Dedifferentiated amniotic fluid mesenchymal stem cell (primary cell): Measurements from ENCODE around the gene ATP6AP1.

Experiments
- DNase-seq: peaks from one replicate; pipeline ENCODE4 v3.0.0-alpha.2; 2016; ENCODE audit errors: extremely low spot score

The ATP6AP1 gene

DNA sequence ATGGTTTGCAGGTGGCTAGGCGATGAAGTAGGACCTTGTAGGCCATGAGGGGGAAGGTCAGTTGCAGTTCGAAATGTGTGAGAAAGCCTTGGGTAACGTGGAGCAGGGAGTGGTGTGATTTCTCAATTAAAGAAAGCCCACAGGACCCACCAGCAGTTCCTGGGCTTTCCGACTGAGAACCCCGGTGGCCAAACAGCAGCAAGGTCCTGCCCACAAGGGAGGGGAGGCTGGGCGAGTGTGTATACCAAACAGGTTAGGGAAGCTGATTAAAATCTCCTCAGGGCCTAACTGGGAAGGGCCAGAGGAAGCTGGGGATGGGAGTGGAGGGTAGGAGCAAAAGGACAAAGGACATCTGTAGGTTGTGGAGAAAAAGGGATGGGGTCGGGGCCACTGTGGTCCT is 2.4 kb downstream of the ATP6AP1 start:
- no peak for DNase-seq

DNA sequence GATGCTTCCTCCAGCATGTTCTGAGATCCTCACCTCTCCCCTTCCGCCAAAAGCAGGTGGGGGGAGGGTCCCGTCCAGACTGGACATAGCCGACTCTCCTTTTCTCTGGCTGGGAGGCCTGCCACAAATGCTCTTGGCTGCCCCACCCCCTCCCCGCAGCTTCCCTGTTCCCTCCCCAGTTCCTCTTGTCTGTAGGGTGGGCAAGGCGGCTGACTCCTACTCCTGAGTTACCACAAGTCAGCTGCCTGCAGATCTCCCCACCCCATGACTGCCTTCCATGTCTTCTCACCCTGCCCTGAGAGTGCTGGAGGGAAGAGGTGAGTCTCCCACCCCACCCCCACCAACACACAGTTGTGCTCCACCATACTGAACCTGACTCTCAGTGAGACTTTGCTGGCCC is 2.9 kb downstream of the ATP6AP1 start:
- no peak for DNase-seq

DNA sequence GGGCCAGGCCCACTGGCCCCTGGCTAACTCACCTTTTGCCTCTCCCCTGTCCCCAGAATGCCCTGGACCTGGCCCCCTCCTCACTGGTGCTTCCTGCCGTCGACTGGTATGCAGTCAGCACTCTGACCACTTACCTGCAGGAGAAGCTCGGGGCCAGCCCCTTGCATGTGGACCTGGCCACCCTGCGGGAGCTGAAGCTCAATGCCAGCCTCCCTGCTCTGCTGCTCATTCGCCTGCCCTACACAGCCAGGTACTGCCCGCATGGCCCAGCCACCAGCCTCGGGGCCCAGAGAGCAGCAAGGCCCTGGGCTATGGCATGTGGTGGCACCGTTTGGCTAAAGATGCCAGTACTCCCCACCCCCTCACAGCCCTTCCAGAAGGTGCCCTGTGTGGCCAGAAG is 3.7 kb downstream of the ATP6AP1 start:
- DNase-seq = no peak

DNA sequence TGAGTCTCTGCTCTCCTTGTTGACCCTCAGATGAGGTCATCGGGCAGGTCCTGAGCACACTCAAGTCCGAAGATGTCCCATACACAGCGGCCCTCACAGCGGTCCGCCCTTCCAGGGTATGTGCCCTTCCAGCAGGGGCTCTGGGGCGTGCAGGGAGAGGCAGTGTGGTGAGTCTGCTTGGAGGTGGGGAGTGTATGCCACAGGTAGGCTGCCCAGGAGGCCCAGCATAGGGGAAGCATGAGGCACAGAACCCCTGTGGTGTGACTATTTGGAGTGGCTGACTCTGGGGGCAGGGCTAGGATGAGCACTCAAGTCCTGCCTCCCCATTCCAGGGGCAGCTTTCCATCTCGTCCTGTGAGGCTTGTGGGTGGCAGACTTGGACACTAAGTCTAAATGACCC is 5.1 kb downstream of the ATP6AP1 start:
- DNase-seq = no peak

DNA sequence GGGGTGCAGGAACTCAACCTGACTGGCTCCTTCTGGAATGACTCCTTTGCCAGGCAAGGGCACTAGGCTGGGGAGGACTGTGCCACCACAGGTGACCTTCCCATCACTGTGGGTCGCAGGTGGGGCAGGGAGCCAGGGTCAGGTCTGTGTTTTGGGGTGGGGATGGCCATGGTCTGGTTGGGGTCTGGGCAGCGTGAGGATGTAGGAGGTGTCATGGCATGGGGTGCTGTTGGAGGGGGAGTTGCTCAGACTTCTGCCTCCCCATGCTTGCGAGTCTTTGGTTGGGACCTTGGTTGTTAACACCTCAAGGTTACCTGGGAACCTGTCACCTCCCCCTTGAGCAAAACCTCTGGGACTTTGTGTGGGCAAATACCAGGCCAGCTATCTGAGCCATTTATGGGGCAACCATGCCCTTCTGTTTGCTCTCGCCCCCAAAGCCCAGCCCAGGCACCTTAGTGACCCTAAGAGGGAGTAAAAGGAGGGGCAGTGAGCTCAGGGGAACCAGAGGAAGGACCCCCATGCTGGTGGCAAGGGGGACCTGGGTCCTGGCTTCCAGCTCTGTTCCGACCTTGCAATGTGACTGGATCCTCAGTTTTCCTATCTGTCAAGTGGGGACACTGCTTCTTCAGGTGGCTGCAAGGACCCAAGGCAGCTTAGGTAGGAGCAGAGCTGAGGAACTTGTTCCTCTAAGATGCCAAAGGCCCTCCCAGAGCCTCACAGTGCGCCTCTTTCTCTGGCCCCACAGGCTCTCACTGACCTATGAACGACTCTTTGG is 6.1 kb downstream of the ATP6AP1 start:
- DNase-seq = no peak

DNA sequence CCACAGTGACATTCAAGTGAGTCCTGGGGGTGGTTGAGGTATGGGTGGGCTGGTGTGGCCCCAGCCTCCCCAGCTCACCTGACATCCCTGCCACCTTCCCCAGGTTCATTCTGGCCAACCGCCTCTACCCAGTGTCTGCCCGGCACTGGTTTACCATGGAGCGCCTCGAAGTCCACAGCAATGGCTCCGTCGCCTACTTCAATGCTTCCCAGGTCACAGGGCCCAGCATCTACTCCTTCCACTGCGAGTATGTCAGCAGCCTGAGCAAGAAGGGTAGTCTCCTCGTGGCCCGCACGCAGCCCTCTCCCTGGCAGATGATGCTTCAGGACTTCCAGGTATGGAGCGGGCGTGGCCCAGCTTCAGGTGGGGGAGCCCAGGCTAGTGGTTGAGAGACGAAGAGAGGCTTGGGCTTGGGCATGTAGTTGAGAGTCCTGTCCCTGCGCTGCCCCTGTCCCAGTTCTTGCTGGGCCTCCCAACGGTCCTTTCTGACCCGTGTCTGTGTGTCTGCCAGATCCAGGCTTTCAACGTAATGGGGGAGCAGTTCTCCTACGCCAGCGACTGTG is 6.8 kb downstream of the ATP6AP1 start:
- DNase-seq = no peak

DNA sequence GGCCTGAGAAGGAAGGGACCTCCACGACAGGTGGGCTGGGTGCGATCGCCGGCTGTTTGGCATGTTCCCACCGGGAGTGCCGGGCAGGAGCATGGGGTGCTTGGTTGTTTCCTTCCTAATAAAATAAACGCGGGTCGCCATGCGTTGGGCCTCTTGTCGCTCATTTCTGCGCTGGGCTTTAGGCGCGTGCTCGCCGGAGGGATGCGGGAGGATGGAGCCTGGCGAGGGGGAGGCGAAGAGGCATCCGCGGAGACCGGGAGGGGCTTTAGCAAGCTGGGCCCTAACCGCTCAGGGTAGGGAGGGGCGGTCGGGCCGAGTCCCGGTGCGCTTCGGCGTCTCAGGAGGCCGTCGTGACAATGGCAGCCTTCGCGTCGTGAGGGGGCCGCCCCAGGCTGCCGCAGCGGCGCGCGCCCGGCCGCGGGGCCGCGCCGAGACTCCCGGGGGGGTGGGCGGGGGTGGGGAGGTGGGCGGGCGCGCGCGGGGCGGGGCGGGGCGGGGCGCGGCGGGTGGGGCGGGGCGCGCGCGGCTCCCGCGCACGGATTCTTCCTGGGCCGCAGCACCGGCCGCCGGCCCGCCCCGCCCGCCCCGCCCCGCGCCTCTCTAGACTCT is 8.0 kb downstream of the ATP6AP1 start:
- DNase-seq = no peak

DNA sequence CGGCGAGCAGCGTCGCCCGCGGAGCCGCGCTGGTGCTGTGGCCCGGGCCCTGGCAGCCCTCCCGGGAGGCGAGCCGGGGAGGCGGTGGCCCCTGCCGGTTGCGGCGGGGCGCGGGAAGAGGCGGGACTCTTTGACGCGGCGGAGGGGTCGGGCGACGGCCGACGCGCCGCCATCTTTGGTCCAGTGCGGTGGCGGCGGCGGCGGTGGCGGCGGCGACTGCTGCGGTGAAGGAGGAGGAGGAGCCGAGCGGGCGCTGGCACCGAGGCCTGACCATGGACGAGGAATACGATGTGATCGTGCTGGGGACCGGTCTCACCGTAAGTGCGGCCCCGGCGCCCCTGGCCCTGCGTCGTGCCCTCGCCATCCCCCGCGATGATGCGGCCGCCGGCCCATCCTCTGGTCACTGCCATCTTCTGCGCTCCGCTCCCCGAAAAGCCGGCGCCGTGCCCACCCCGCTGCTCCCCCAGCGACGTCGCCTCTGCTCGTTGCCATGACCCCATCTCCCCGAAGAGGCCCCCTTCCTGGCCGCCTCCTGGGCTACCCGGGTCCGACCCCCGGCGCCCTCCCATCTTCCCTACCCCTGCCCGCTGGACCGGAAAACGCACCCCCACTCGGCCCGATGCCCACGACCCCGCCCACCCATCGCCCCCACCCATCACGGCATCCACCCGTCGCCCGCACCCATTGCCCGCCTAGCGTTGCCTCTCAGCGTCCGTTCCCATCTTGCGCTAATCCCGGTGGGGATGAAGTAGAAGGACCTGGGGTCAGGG is 8.7 kb downstream of the ATP6AP1 start, which contains the start of gene GDI1:
GDI1 (plus strand) TSS at position 172 of the 770 bp plus-strand sequence; CDS start at position 273, 101 bp downstream.
- no peak for DNase-seq

DNA sequence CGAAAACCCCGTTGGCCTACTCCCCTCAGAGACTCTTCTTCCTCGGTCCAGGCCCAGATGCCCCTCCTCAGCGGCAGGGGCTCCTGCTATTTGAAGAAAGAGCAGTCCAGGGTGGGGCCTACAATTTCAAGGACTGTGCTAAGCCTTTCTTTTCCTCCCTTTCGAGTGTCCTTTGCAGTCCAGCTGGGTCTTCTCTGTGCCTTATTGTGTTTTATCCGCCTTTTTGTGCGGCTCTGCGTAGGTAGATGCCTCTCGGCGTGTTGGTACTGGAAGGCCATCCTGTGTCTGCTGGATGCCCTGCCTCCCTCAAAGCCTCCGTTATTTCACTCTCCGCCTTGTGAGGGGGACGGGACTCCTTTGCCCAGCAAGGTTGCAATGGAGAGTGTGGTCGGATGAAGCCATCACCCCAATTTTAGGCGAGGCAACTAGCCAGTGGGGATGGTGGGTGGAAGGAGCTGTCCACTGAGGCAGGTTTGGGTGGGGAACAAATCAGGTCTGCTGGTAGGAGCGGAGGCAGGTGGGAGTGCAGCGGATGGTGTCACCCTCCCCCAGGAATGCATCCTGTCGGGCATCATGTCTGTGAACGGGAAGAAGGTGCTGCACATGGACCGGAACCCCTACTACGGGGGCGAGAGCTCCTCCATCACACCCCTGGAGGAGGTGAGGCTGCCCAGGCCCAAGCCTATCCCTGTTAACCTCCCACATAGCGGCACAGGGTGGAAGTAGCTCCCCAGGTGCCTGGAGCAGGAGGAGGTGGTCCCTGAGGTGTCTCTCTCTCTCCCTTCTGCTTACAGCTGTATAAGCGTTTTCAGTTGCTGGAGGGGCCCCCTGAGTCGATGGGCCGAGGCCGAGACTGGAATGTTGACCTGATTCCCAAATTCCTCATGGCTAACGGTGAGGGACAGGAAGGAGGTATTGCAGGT is 9.8 kb downstream of the ATP6AP1 start:
- DNase-seq = no peak

DNA sequence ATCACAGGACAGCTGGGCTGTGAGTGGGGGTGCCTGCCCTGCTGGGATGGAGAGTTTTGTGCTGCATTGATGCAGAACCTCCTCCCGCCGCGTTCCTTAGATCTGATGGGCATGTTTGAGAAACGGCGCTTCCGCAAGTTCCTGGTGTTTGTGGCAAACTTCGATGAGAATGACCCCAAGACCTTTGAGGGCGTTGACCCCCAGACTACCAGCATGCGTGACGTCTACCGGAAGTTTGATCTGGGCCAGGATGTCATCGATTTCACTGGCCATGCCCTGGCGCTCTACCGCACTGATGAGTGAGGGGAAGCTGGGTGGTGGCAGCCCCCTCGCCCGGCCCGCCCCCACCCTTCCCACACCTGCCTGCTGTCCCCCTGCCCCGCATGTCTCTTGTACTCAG is 11.4 kb downstream of the ATP6AP1 start:
- no peak for DNase-seq

DNA sequence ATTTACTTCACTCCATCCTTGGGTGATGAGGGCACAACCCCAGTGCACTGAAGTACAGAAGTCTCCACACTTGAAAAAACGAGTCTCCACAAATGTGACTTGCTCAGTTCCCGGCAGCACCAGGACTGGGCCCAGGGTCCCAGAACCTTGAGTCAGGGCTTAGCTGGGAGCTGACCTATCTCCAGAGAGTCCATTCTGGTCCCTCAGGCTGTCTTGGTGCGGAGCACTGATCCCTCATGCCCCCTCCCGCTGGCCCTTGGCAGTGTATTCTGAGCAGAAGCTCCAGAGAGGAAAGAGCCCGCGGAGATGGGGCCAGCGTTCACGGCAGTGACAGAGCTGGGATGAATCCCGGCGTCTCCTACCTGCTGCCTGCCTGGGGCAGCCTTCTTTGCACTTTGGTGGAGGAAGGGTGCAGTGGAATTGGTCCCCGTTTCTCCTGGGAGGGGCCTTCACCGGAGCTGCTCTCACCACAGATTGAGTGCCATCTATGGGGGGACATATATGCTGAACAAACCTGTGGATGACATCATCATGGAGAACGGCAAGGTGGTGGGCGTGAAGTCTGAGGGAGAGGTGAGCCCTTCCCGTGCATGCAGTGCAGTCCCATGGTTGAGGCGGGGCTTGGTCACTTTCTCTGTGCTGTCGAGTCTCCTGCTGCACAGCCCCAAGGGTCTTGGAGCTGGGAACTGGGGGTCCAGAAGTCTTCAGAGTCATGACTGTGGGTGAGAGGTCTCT is 12.3 kb downstream of the ATP6AP1 start:
- DNase-seq = no peak

DNA sequence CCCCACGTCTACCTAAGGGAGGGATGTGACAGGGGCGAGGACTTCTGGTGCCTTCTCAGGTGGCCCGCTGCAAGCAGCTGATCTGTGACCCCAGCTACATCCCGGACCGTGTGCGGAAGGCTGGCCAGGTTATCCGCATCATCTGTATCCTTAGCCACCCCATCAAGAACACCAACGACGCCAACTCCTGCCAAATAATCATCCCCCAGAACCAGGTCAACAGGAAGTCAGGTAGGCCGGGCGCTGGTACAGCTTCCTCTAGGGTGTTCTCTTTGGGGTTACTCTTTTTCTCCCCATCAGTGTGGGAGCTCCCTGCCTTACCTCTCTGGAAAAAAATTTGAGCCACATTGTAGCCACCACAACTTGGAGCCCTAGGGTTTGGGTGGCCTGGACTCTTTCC is 13.1 kb downstream of the ATP6AP1 start:
- DNase-seq = no peak

DNA sequence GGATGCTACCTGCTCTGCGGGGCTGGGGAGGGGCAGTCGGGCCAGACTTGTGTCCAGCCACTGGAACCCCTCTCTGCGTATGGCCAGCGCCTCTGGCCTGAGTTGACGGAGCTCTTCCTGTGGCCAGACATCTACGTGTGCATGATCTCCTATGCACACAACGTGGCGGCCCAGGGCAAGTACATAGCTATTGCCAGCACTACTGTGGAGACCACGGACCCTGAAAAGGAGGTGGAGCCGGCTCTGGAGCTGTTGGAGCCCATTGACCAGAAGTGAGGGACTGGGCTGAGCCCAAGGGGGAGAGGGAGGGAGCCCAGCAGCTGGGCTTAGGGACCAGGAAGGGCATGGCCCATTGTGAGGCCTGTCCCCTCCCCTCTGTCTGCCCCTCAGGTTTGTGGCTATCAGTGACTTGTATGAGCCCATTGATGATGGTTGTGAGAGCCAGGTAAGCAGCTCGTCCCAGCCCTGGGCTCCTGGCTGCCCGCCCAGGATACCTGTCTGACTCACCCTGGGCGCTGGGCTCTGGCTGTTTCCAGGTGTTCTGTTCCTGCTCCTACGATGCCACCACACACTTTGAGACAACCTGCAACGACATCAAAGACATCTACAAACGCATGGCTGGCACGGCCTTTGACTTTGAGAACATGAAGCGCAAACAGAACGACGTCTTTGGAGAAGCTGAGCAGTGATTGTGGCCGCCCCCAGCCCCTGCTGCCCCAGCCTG is 13.7 kb downstream of the ATP6AP1 start:
- no peak for DNase-seq

DNA sequence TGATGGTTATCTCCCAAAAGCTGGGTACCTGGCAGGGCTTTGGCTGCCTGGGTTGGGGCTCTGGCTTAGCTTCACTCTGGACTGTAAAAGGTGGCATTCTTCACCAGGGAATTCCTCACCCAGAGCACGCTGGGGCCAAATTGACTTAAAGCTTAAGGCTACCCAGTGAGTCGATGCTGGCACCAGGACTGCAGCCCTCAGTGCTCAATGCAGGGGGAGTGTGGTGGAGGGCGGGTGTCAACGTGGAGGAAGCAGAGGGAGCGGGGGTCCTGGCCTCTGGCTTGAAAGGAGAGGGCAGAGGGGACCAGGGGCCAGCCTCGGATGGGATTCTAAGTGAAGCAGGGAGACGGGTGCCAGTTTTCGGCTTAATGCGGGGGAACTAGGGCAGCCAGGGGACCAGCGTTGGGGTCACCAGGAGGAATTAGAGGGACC is 15.0 kb downstream of the ATP6AP1 start:
- no peak for DNase-seq

DNA sequence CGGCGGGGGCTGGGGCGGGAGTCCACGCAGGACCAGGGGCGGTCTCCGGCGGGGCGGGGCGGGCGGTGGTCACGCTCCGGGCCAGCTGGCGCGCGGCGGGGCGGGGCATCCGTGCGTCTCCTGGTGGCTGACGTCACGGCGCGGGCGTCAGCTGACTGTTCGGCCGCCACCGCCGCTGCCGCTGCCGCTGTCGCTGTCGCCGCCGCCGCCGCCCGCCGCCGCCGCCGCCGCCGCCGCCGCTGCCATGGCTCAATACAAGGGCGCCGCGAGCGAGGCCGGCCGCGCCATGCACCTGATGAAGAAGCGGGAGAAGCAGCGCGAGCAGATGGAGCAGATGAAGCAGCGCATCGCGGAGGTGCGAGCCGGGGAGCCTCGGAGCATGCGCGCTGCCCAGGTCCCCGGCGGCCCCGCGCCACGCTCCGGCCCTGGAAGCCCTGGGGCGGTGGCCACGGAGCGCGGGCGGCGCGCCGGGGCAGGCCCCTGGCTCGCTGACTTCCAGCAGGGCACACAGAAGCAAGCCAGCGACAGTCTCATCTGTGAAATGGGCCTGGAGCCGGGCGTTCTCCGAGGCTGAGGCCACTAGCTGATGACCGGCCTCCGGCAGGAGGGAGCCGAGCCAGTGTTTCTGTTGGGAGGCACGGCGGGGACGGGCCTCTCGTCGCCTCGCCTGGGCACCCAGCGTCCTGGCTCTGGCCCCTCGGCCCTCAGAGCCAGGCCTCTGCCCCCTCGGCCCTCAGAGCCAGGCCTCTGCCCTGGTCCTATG is 15.7 kb downstream of the ATP6AP1 start, which contains the start of gene FAM50A:
FAM50A (plus strand) TSS at position 150 of the 763 bp plus-strand sequence; CDS start at position 245, 95 bp downstream.
- DNase-seq = peak; percentile 30

DNA sequence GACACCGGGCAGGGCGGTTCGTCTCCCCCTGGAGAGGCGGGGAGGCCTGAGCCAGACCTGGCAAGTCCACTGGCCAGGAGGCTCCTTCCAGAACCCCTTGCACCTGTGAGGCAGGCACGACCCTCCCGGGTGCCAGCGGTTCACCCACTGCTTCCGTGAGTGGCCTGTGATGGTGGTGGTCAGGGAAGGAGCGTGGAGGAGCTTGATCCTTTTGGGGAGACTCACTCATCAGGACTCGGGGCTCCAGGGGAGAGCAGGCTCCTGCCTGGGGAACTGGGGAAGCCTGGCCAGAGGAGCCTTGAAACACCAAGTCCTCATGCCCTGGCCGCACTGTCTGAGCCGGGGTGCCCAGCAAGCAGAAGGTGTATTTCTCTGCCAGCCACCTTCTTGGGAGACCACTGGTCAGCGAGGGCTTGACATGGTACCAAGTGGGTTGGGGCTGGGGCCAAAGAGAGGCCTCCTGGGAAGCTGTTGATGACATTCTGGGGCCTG is 16.3 kb downstream of the ATP6AP1 start:
- DNase-seq = no peak

DNA sequence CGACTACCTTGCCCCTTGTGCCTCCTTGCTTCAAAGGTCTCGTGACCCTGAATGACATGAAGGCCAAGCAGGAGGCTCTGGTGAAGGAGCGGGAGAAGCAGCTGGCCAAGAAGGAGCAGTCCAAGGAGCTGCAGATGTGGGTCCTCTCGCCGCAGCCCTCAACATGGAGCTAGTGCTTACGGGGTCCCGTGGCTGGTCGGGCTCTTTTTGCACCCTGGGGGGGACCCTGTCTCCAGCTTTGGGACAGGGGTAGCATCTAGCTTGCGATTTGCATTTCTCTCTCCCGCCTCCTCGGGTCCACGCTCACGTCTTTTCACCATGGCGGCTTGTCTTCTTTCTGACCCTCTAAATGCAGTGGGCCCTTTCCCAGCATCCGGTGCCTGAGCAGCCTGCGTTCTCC is 17.3 kb downstream of the ATP6AP1 start:
- no peak for DNase-seq

DNA sequence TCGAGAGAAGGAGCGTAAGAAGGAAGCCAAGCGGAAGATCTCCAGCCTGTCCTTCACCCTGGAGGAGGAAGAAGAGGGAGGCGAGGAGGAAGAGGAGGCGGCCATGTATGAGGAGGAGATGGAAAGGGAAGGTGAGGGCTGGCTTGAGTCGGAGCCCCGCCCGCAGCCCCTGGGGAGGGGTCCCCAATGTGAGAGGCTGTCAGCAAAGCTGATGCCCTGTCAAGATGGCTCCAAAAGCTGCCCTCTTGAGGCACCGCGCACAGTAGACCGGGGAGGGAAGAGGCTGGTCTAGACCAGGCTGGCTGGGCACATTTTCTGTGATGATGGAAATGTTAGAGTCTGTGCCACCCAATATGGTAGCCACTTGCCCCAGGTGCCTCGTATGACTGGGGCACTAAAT is 18.0 kb downstream of the ATP6AP1 start:
- no peak for DNase-seq

DNA sequence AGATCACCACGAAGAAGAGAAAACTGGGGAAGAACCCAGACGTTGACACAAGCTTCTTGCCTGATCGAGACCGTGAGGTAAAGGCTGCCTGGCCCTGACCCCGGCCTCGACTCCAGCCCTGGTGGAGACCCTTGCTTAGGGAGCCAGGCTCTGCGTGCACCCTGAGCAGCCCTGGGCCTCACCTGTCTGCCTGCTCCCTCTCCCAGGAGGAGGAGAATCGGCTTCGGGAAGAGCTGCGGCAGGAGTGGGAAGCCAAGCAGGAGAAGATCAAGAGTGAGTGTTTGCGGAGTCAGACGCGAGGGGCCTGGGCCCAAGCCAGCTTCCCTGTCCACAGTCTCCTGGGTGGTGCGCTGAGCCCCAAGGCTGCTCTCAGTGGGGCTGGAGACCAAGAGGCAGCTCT is 20.0 kb downstream of the ATP6AP1 start:
- no peak for DNase-seq
